ENCODE data around the gene CAMTA1. TPM values are rescaled to one million over a fixed set of nuclear protein-coding genes. Genes with fewer than 3 reads are reported as not detected.
A peak's percentile ranks its signal among the peaks of the same experiment; 100 is the strongest.

The CAMTA1 gene
- total RNA-seq, 2 donors from 2014 or later = 36.5 to 57.5 TPM

DNA sequence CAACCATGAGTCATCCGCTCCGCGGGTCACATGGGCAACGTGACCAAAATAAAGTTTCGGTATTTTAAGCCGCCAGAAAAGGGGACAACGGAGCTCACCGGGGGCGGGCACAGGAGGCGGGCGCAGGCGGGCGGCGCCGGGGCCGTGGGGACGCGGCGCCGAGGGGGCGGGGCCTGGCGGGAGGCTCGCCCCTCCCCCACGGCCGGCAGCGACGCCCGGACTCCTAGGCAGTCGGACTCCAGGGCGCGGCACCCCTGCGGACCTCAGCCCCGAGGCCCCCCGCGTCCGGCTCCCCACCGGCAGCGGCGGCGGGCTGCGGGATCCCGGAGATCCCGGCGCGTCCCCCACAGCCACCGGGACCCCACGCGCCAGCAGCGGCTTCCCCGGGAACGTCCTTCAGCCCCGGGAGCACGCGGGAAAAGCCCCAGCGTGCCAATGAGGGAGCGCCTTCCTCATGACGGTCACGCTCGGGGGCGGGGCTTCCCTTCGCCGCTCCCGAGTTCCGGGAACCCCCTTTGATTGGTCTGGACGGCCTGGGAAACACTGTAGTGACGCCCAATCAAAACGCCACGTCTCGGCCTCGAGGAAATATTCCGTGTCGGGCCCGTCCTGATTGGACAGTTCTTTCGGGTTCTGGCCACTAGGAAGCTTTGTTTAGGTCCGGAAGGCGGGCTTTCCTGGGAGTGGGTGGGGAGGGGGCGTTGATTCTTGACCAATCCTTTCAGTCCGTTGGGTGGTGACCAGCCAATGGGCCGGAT is 515 bp upstream of the CAMTA1 start:
- Mint-ChIP-seq H3K4me3 (peak overlapping the region; percentile 87), H3K36me3 (peaks cover 15% of the 10 kb centered on the region), H3K4me1 (ENCODE audit: low read depth in 2 of 2) (peaks cover 31 to 38% of the 10 kb centered on the region in 2 donors), H3K27ac (peak overlapping the region; percentile 86 to 88), H3K9me3 (no peaks in the 10 kb centered on the region), H3K27me3 (no peaks in the 10 kb centered on the region)
- ATAC-seq = peak; percentile 75 to 89
- peak; percentile 100 for DNase-seq (ENCODE audit: low spot score)

DNA sequence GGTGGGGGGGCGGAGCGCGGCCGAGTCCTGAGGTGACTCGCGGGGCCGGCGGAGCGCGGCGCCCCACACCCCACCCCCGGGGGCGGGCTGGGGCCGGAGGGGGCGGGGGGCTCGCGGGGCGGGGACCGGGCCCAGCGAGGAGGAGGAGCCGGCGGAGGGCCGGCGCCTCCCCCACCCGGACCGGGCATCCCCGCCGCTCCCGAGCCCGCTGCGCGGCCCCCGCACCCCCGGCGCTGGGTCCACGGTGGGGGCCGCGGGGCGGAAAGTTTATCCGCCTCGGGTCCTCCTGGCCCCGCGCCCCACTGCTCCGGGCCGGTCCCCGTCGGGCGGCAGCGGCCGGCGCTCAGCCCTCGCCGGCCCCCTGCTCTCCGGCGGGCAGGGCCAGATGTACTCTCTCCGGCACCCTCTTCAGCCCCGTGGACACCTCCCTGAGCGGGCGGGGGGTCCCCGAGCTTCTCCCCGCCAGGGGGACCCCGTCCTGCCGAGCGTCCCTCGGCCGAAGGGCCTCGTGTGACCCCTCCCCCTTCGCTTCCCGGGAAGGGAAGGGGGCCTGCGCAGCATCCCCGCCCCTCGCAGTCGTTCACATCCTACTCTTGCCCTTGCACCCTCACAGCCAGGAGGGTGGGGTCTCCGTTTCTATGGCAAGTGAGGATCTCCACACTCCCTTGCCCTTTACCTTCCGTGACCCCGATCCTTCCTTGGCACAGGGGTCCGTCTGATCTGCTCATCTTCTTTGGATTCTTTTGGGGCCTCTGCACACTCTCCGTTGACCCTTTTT is 663 bp downstream of the CAMTA1 start:
- H3K4me3 Mint-ChIP-seq = peak overlapping the region; percentile 95
- H3K27ac Mint-ChIP-seq = peak overlapping the region; percentile 89 to 94
- peak; percentile 35 to 46 for ATAC-seq

GRCh38 chr1:6788946-6789345 is 3.7 kb downstream of the CAMTA1 start:
- peaks cover 44% of the 10 kb centered on the region in 2 donors for H3K4me1 Mint-ChIP-seq (ENCODE audit: low read depth in 2 of 2)
- H3K27me3 Mint-ChIP-seq = no peaks in the 10 kb centered on the region
- ATAC-seq (no peak), DNase-seq (ENCODE audit: low spot score) (no peak)
- no peak overlapping the region for H3K27ac Mint-ChIP-seq
- H3K9me3 Mint-ChIP-seq = no peaks in the 10 kb centered on the region
- peaks cover 15% of the 10 kb centered on the region for H3K36me3 Mint-ChIP-seq
- peak overlapping the region; percentile 8 for H3K4me3 Mint-ChIP-seq

More for the DNA sequence above, 663 bp downstream of the CAMTA1 start:
- peak; percentile 76 for DNase-seq (ENCODE audit: low spot score)
- H3K9me3 Mint-ChIP-seq = no peaks in the 10 kb centered on the region
- peaks cover 15% of the 10 kb centered on the region for H3K36me3 Mint-ChIP-seq
- H3K4me1 Mint-ChIP-seq (ENCODE audit: low read depth in 2 of 2) = peaks cover 34 to 40% of the 10 kb centered on the region in 2 donors
- no peaks in the 10 kb centered on the region for H3K27me3 Mint-ChIP-seq

DNA sequence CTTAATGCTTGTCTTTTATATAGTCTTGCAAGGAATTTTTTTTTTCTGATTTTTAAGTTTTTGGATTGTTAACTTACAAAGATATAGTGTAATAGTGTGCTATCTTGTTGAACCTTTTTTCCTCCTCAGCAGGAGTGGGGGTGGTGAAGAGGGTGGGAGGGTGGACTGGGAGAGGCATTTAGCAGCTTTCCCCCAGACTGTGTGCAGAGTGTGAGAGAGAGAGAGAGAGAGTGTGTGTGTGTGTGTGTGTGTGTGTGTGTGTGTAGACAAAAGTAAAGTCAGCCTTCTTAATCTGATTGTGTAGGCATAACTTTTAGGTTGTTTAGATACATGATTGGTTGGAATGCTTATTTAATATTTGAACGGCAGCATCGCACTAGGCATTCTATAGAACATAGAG is 4.9 kb downstream of the CAMTA1 start:
- DNase-seq (ENCODE audit: low spot score) (no peak), ATAC-seq (no peak)
- H3K4me3 Mint-ChIP-seq = no peak overlapping the region
- no peak overlapping the region for H3K27ac Mint-ChIP-seq
- H3K4me1 Mint-ChIP-seq (ENCODE audit: low read depth in 2 of 2) = peaks cover 44% of the 10 kb centered on the region in 2 donors
- H3K9me3 Mint-ChIP-seq = no peaks in the 10 kb centered on the region
- peaks cover 15% of the 10 kb centered on the region for H3K36me3 Mint-ChIP-seq
- H3K27me3 Mint-ChIP-seq = no peaks in the 10 kb centered on the region

DNA sequence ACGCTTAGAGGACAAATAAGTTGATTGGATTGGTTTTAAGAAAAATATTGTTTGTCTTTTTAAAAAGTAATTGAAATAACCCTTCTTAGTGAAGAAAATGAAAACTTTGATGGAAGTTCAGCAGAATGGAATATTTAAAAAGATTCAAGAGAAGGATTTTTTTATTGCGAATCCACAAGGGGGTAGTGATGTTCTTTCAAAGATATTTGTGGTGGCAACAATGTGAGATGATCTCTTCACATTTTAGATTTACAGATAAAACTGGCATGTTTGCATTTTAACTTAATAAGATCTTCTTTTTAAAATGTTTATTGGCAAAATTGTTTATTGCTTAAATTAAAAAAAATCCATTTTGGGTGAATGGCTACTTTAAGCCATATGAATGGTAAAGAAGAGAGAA is 8.9 kb downstream of the CAMTA1 start:
- ATAC-seq (no peak), DNase-seq (ENCODE audit: low spot score) (no peak)
- Mint-ChIP-seq H3K4me3 (no peak overlapping the region), H3K4me1 (ENCODE audit: low read depth in 2 of 2) (peaks cover 16 to 17% of the 10 kb centered on the region in 2 donors), H3K27ac (no peak overlapping the region), H3K9me3 (no peaks in the 10 kb centered on the region), H3K27me3 (no peaks in the 10 kb centered on the region), H3K36me3 (peaks cover under 1% of the 10 kb centered on the region)

DNA sequence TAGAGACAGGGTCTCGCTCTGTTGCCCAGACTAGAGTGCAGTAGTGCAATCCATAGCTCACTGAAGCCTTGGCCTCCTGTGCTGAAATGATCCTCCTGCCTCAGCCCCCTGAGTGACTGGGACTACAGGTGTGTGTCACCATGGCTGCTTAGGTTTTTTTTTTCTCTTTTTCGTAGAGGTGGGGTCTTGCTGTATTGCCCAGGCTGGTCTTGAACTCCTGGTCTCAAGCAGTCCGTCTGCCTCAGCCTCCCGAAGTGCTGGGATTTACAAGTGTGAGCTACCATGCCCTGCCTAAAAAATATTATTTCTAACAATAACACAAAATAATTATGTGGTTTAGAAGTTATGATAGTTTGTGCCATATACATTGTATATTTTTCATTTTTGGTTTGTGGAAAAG is 9.9 kb downstream of the CAMTA1 start:
- H3K36me3 Mint-ChIP-seq = no peaks in the 10 kb centered on the region
- ATAC-seq (no peak), DNase-seq (ENCODE audit: low spot score) (no peak)
- H3K27me3 Mint-ChIP-seq = no peaks in the 10 kb centered on the region
- peaks cover 15 to 18% of the 10 kb centered on the region in 2 donors for H3K4me1 Mint-ChIP-seq (ENCODE audit: low read depth in 2 of 2)
- H3K4me3 Mint-ChIP-seq = no peak overlapping the region
- H3K27ac Mint-ChIP-seq = no peak overlapping the region
- H3K9me3 Mint-ChIP-seq = no peaks in the 10 kb centered on the region

GRCh38 chr1:6795661-6796060 is 10.4 kb downstream of the CAMTA1 start:
- H3K4me1 Mint-ChIP-seq (ENCODE audit: low read depth in 2 of 2) = peaks cover 15 to 18% of the 10 kb centered on the region in 2 donors

GRCh38 chr1:6796095-6796494 is 10.8 kb downstream of the CAMTA1 start:
- DNase-seq (ENCODE audit: low spot score) = no peak
- no peaks in the 10 kb centered on the region for H3K27me3 Mint-ChIP-seq
- H3K36me3 Mint-ChIP-seq = no peaks in the 10 kb centered on the region
- no peak overlapping the region for H3K4me3 Mint-ChIP-seq
- H3K4me1 Mint-ChIP-seq (ENCODE audit: low read depth in 2 of 2) = peaks cover 11 to 14% of the 10 kb centered on the region in 2 donors
- H3K27ac Mint-ChIP-seq = no peak overlapping the region
- no peaks in the 10 kb centered on the region for H3K9me3 Mint-ChIP-seq
- ATAC-seq = no peak

More at GRCh38 chr1:6795661-6796060, 10.4 kb downstream of the CAMTA1 start:
- Mint-ChIP-seq H3K27ac (no peak overlapping the region), H3K4me3 (no peak overlapping the region), H3K27me3 (no peaks in the 10 kb centered on the region), H3K36me3 (no peaks in the 10 kb centered on the region), H3K9me3 (no peaks in the 10 kb centered on the region)
- no peak for DNase-seq (ENCODE audit: low spot score)
- ATAC-seq = no peak

- Mint-ChIP-seq H3K4me1 (ENCODE audit: low read depth in 2 of 2) (peaks cover 10 to 19% of the 10 kb centered on the region in 2 donors), H3K27me3 (no peaks in the 10 kb centered on the region), H3K9me3 (no peaks in the 10 kb centered on the region), H3K27ac (no peak overlapping the region), H3K36me3 (no peaks in the 10 kb centered on the region), H3K4me3 (no peak overlapping the region)
- ATAC-seq (no peak), DNase-seq (ENCODE audit: low spot score) (no peak)
These were observed 14.2 kb downstream of the CAMTA1 start for GRCh38 chr1:6799499-6799898.

DNA sequence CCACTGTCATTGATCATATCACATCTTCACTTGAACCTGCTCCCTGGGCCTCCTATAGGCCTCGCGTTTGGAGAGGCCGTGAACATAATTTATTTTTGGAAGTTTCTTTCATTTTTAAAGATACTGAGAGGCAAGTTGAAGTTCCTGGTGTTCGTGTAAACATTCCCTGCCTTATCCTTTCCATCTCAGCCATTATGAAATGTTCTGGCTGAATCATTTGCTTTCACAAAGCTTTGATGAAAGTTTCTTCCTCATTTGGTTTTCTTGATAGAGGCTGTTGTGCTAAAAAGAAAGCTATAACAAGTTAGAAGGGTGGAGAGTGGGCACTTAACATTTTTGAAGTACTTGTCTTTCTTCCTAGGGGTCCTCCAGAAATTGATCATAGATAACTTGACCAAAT is 15.5 kb downstream of the CAMTA1 start:
- no peaks in the 10 kb centered on the region for H3K36me3 Mint-ChIP-seq
- peaks cover 18 to 31% of the 10 kb centered on the region in 2 donors for H3K4me1 Mint-ChIP-seq (ENCODE audit: low read depth in 2 of 2)
- no peak for DNase-seq (ENCODE audit: low spot score)

DNA sequence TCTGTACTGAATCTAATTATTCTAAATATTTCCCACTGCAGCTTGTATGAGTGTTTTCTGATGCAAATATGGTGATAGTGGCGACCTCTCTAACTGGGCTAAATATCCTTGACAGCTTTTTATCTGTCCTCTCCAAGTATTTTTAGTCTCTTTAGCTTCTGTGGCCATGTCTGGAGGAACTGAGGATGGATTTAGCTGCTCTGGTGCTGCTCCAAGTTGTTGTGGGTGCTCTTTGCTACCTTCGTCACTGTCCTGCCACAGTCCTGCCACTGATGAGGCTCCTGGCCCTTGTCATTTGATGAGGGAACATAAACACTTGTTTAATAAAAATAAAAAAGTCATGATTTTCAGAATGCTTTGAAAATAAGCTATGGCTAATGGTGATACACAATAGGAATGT is 15.9 kb downstream of the CAMTA1 start:
- Mint-ChIP-seq H3K9me3 (no peaks in the 10 kb centered on the region), H3K4me3 (no peak overlapping the region), H3K27ac (no peak overlapping the region), H3K36me3 (no peaks in the 10 kb centered on the region), H3K27me3 (no peaks in the 10 kb centered on the region), H3K4me1 (ENCODE audit: low read depth in 2 of 2) (peaks cover 21 to 36% of the 10 kb centered on the region in 2 donors)
- ATAC-seq = no peak
- no peak for DNase-seq (ENCODE audit: low spot score)

More for the DNA sequence above, 15.5 kb downstream of the CAMTA1 start:
- Mint-ChIP-seq H3K9me3 (no peaks in the 10 kb centered on the region), H3K27me3 (no peaks in the 10 kb centered on the region), H3K4me3 (no peak overlapping the region), H3K27ac (no peak overlapping the region)
- no peak for ATAC-seq

DNA sequence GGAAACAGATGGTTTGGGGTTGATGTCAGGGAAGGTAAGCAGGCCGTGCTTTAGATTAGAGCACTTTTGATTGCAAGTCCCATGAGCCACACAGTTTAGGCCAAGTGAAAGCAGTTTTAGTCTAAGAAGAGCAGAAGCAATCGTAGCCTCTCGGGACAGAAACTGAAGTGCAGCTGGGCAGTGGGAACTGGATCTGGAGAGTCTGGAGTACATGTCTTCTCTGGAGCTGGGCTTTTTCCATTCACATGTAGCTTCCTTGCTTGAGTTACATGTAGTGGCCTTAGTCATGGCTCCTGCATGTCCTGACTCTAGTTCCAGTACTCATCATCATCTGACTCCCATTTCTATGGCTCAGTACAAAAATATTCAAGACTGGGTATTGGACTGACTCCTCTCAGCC is 16.7 kb downstream of the CAMTA1 start:
- Mint-ChIP-seq H3K9me3 (no peaks in the 10 kb centered on the region), H3K27me3 (no peaks in the 10 kb centered on the region), H3K4me3 (no peak overlapping the region), H3K4me1 (ENCODE audit: low read depth in 2 of 2) (peaks cover 22 to 37% of the 10 kb centered on the region in 2 donors), H3K36me3 (no peaks in the 10 kb centered on the region), H3K27ac (no peak overlapping the region)
- DNase-seq (ENCODE audit: low spot score) (no peak), ATAC-seq (no peak)

DNA sequence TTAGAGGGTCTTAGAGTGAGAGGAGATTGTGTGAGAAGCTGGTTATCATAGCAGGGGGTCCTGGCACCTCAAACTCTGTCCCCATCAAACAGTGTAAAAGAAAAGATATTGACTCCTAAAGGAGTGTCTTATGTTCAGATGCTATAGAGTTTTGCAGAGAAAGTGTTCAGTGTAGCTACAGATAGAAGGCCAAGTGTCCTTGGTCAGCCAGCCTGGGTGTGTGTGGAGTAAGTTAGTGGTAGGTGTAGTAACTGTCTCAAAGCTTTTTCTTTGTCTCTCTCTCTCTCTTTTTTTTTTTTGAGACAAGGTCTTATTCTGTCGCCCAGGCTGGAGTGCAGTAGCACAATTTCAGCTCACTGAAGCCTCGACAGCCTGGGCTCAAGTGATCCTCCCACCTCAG is 17.2 kb downstream of the CAMTA1 start:
- ATAC-seq (no peak), DNase-seq (ENCODE audit: low spot score) (no peak)
- H3K27me3 Mint-ChIP-seq = no peaks in the 10 kb centered on the region
- H3K27ac Mint-ChIP-seq = no peak overlapping the region
- no peaks in the 10 kb centered on the region for H3K36me3 Mint-ChIP-seq
- peaks cover 22 to 37% of the 10 kb centered on the region in 2 donors for H3K4me1 Mint-ChIP-seq (ENCODE audit: low read depth in 2 of 2)
- no peak overlapping the region for H3K4me3 Mint-ChIP-seq
- no peaks in the 10 kb centered on the region for H3K9me3 Mint-ChIP-seq

GRCh38 chr1:6802893-6803292 is 17.6 kb downstream of the CAMTA1 start:
- DNase-seq (ENCODE audit: low spot score) (no peak), ATAC-seq (no peak)
- Mint-ChIP-seq H3K9me3 (no peaks in the 10 kb centered on the region), H3K4me1 (ENCODE audit: low read depth in 2 of 2) (peaks cover 22 to 37% of the 10 kb centered on the region in 2 donors), H3K27me3 (no peaks in the 10 kb centered on the region), H3K4me3 (no peak overlapping the region), H3K36me3 (no peaks in the 10 kb centered on the region), H3K27ac (no peak overlapping the region)

Data from natural killer cell treated with Interleukin-12 subunit alpha and Interleukin-12 subunit beta and Interleukin-15 and Interleukin-18, amount 100 ng/mL, for 72 hours (primary cell).